ENCODE data around the gene PAXIP1.

DNA sequence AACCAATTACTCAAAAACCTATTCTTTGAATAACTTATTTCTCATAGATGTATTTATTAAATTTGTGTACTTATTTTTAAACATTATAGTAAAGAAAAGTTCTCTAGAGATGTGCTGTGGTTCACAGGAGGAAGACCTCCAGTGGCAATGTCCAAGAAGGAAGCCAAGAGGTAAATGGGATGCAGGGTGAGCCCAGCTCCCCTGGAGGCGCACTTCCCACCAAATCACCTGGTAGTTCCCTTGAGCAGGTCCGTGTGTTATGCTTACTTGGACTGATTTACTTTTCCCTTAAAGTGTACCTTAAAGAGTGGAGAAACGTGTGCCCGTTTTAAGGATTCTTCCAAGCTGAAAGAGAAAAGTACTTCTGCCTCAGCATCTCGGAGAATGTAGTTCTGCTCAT lies 55.3 kb downstream of the PAXIP1 start:
- TF ChIP-seq, protein P1, sequence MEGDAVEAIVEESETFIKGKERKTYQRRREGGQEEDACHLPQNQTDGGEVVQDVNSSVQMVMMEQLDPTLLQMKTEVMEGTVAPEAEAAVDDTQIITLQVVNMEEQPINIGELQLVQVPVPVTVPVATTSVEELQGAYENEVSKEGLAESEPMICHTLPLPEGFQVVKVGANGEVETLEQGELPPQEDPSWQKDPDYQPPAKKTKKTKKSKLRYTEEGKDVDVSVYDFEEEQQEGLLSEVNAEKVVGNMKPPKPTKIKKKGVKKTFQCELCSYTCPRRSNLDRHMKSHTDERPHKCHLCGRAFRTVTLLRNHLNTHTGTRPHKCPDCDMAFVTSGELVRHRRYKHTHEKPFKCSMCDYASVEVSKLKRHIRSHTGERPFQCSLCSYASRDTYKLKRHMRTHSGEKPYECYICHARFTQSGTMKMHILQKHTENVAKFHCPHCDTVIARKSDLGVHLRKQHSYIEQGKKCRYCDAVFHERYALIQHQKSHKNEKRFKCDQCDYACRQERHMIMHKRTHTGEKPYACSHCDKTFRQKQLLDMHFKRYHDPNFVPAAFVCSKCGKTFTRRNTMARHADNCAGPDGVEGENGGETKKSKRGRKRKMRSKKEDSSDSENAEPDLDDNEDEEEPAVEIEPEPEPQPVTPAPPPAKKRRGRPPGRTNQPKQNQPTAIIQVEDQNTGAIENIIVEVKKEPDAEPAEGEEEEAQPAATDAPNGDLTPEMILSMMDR (IDR thresholded peaks at IDR 0.05): no peak
- TF ChIP-seq EP300 (IDR thresholded peaks at IDR 0.05) (no peak), POLR2A (IDR thresholded peaks at IDR 0.05) (no peak)

Data from tibial nerve (tissue), 4 donors.